HG02884 (cell line): ENCODE data around the gene PNPLA2.

Source experiments
- ATAC-seq: cut with Tn5 transposase; IDR thresholded peaks from one replicate; pipeline ENCODE4 v1.9.1; 2021; ENCODE audit warnings: mild to moderate bottlenecking, moderate library complexity; ENCODE audit not compliant: unreplicated experiment

PNPLA2 gene

DNA sequence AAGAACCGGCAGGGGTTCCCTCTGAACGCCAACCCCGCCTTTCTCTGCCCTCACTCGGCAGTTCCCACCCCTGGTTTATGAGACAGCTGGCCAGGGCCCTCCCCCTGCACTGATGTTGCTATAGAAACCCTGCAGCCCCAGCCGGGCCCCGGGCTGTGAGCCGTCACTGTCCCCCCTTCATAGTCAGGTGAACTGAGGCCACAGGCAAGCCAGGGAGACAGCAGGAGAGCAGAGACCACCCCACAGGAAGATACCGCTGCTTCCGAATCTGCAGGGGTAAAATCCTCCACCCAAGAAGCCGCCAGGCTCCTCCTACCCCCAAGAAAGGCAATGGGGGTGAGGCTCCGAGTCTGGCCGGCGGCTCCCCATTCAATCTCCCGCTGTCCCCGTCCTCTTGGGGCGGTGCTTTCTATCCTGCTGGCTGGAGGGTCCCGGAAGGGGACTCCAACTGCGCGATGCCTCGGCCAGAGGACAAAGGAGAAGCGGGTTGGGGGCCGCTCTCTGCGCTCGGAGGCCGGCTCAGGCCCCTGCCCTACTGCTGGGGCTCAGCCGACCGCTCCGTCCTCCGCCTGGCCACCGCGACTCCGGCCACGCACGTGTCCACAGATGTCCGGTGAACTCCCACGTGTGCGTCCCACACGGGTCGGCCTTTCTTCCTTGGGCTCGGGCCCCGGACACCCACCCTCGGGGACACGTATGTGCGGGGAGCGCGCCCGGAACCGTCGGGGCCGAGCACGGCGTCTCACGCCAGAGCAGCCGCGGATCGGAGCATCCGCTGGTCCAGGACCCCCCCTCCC lies 21.2 kb upstream of the PNPLA2 start:
- ATAC-seq, result peak; percentile 36

DNA sequence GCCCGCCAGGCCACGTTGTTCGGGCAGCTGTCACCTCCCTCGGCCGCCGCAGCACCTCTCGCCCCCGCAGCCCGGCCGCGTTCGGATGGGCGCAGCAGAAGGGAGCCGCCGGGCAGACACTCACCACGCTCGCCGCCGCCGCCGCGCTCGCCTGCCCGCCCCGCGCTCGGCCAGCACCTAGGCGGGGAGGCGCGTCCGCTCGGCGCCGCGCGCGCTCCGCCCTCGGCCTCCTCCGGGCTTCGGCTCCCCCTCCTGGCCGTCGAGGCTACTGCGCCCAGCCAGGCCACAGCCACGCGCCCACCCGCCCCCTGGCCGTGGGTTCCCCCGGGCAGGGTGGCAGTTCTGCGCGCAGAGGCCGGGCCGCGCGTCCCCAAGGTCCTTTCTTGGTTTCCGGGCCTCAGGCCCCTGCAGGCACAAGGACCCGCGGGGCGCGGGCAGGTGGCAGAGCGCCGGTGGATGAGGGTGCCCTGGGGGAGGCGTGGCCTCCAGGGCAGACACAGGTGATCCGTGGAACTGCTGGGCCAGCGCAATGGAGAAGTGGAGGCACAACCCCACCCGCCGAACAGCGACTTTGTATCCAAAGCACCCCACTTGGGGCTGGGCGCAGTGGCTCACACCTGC lies 20.5 kb upstream of the PNPLA2 start, which contains the start of gene SLC25A22:
Gene SLC25A22 (minus strand): TSS at position 189 of the 621 bp plus-strand sequence. CDS start 3,275 bp downstream, outside the sequence.
- ATAC-seq, result peak; percentile 59

DNA sequence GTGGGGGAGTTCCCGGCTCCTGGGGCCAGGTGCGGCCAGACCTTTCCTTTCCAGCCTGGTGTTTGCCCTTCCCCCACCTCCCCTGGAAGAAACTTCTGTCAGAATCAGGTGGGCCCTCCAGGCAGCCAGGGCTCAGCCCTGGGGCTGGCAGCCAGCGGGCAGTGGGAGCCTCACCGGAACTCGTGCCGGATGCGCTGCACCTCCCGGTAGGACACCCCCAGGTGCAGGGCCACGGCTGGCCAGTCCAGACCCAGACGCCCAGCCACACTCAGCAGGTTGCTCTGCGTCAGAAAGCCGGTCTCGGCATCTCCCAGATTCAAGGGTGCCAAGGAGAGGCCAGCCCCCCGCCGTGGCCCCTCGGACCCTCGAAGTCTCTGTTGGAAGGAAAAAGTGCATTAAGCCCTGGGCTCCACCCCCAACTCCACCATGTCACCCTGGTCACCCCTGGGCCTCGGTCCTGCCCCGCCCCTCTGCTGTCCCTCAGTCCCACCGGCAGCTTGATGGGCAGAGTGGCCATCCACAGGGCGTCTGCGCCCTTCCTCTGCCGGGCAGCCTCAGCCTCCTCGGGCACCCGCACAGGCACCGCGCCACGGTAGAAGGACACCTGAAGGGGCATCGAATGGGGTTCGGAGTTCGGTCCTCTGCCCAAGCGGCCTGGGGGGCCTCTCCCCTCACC lies 18.9 kb upstream of the PNPLA2 start:
- no peak for ATAC-seq

DNA sequence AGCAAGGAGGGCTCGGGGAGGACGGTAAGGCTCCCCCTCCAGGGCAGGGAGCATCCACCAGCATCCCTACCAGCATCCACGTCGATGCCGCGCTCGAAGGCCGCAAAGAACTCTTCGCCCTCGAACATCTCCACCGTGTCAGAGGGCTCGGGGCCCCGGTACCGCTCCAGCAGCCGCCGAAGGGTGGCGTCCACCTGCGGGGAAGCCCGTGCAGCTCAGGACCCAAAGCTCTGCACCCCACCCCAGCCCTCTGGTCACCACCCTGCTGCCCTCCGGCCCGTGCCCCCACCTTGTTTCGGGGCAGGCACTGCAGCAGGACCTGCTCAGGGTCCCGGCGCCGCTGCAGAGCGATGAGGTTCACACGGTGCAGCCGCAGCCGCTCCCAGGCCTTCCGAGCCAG lies 18.2 kb upstream of the PNPLA2 start:
- no peak for ATAC-seq

DNA sequence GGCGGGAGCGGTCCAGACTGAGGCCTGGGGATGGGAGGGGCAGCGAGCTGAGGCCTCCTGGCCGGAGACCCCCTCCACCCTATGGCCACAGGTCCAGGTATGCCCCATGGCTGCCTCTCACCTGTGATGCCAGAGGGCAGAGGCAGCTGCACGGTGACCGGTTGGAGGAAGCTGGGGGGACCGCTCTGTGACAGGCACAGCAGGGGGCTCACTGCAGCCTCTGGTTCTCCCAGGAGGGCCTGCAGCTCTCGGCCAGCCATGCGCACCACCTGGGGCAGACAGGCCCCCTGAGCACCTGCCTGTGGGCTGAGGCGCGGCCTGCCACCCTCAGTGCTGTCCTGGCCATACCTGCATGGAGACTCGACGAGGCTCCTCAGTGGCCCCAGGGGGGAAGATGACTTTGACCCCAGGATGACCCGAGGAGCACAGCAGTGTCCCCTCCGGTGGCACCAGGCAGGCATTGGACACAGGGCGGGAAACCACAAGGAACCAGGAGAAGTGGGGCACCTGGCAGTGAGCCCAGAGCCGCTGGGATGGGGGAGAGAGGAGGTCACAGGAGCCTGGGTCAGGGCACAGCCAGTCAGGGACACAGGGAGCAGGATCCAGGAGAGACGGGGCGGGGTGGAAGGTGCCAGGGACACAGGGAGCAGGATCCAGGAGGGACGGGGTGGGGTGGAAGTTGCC lies 17.5 kb upstream of the PNPLA2 start:
- ATAC-seq, result no peak

DNA sequence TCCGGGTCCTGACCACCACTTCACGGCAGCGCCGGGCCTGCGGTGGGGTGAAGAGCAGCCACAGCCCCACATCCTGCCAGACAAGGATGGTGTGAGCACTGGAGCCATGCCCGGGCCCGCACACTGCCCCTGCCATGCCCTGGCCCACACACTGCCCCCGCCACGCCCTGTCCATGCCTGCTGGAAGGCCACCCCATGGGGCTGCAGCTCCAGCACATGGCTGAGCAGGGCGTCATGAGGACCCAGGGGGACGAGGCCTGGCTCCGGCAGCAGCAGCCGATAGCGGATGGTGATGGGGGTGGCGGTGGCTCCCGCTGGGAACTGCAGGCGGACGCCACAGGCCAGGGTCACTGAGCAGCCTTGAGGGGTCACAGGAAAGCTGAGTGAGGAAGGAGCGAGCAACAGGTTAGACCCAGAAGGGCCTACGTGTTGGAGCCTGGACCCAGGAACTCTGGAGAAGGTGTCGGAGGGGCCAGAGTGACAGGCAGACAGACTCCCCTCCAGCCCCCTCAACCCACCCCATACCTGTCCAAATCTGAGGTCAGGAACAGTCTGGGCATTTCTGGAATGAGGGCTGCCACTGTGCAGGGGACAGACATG lies 16.6 kb upstream of the PNPLA2 start:
- no peak for ATAC-seq

DNA sequence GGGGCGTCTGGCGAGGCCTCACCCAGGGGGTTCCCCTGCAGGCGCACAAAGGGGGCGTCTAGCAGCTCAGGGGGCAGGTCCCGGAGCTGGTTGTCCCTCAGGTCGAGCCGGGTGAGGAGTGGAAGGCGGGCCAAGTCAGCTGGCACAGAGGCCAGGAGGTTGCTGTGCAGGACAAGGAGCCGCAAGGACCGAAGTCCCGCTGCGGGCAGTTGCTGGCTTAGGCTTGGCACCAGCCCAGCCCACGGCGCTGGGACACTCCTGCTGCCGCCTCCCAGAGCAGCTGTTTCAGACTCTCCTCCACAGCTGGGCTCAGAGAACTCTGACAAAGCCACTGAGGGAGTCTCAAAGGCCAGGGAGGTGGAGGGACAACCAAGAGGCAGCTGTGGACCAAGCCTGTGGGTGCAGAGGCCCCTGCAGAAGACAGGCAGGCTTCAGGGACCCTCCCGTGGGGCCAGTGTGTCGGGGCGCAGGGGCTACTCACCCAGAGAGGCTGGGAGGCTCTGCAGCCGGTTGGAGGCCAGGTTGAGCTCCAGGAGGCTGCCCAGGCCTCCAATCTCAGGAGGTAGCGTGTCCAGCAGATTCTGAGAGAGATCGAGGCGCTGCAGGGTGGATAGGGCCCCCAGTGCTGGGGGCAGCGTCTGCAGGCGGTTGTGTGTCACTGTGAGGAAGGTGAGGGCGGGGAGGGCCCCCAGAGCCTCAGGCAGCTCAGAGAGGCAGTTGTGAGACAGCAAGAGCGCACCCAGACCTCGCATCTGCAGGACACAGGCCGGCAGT lies 15.8 kb upstream of the PNPLA2 start:
- ATAC-seq, result no peak

DNA sequence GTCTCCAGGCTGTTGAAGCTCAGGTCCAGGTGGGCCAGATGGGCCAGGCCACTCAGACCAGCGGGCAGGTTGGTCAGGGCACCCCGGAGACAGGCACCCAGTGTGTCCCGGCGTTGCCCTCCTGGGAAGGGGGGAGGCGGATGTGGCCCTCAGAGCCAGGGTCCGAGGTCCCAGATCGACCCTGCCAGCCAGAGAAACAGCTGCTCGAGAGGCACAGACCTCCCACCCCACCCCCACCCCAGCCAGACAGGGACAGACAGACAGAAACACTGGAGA lies 15.3 kb upstream of the PNPLA2 start:
- no peak for ATAC-seq

DNA sequence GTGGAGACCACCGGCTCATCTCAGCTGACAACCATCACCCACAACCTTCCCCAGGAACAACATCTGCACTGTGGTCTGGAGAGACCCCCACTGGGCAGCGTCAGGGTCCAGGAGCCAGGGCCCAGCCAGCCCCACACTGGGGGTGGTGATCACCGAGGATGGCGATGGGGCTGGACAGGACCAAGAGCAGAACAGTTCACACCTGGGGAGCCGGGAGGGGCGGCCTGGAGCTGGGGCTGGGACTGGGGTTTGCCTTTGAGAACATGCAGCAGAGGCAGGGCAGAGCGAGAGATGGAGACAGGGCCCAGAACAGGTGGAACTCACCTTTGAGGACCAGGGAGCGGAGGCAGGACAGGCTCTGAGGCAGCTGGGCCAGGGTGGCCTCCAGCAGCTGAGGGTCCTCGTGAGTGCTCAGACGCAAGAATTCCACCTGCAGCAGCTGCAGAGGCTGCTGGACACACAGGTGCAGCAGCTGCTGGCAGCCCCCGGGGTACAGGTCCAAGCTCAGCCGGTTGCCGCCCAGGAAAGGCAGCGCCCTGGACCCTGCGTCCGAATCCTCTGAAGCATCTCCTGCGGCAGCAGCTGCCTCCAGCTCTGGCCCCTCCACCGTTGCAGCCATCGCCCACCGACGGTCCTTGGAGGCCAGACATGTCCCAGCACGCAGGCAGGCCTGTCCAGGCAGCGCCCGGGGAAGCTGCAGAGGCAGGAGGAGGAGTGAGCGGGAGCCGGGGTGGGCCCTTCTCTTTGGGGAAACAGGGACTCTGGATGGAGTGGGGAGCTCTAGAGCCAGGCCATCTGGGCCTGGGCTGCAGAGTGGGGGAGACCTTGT lies 14.7 kb upstream of the PNPLA2 start:
- ATAC-seq, result no peak

DNA sequence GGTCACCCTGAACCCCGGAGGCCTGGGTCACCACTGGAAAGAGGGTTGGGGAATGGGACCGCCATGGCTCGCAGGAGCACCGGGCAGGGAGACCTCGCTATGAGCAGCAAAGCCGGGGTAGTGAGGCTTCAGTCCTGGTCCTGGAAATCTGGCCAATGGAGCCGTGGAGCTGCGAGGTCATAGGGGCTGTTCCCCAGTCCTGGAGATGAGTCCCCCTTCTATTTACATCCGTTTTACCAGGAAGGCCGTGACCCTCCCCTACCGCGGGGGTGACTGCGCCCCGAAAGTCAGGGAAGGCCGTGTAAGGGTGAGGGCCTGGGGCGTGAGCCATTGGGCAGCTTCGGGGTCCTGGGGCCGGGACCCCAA lies 14.1 kb upstream of the PNPLA2 start:
- ATAC-seq, result no peak

DNA sequence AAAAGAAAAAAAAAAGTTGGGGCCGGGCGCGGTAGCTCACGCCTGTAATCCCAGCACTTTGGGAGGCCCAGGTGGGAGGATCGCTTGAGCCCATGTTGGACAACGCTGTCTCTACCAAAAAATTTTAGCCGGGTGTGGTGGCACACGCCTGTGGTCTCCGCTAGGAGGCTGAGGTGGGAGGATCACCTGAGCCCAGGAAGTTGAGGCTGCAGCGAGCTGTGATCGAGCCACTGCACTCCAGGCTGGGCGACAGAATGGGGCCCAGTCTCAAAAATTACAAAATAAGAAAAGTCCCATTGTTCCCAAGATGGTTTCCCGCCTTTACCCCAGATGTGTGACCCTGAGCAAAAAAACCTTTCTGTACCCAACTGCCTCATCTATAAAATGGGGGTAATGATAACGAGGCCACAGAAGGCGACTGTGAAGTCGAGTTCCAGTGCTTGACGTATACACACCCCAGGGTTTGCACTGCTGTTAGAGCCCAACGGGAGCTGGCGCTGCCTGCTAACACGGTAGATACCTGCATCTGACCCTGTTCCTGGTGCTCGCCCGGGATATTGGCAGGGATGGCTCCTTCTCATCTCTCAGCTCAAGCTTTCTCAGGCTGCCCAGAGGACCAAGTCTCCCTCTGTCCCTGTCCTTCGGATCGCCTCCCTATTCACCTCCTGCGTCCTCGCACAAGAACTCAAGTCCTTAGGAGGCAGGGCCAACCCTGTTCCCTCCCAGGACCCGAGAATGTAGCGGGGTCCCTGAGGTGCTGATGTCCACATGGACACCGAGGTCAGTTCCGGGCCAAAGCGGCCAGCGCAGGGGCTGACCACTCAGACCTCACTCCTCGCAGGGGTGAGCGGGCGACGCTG lies 10.1 kb upstream of the PNPLA2 start:
- no peak for ATAC-seq

DNA sequence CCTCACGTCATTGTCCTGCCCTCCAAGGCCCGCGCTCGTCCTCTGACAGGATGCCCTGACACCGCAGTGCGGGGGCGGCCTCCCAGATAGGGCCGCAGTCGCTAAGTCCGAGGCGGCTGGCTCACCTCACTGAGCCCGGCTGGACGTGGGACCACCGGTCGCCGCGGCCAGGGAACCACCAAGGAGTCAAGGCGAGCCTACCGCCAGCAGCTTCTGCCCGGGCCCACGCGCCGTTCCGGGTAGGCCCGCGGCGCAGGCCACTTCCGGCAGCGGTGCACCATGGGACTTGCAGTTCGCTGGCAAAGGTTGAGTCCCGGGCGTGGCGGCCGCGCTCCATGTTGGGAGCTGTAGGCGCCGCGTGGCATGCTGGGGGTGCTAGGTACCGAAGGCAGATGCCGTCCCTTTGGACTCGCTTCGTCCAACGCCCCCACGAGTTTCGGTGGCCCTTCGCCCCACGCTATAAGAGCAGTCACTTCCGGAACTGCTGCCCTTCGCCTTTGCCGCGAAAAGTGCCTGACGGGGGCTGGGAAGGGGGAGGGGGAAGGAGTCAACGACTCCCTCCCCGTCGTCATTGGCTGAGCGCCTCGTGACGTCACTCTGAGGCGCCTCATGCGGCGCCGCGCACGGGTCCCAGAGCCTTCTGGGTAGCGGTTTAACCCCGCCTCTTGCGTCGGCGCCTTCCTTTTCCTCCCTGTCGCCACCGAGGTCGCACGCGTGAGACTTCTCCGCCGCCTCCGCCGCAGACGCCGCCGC lies 9.3 kb upstream of the PNPLA2 start, which contains the start of gene RPLP2:
Gene RPLP2 (plus strand): TSS at position 681 of the 753 bp plus-strand sequence. CDS start 268 bp downstream, outside the sequence.
- peak; percentile 59 for ATAC-seq

DNA sequence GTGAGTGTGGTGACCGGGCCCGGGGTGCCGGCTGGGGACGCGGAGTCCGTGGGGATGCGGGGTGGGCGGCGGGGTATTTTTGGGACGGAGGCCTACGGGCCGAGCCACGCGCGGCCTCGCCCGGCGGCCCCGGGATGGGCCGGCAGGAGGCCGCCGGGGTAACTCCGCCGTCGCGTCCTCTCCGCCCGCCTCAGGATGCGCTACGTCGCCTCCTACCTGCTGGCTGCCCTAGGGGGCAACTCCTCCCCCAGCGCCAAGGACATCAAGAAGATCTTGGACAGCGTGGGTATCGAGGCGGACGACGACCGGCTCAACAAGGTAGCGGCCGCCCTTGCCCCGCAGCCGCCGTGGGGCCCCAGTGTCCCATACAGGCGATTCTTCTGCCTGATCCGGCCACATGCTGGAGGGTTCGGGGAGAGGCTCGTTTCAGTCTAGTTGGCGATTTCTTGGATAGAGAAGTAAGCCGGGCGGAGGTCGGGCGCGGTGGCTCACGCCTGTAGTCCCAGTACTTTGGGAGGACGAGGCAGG lies 8.6 kb upstream of the PNPLA2 start:
- peak; percentile 8 for ATAC-seq

DNA sequence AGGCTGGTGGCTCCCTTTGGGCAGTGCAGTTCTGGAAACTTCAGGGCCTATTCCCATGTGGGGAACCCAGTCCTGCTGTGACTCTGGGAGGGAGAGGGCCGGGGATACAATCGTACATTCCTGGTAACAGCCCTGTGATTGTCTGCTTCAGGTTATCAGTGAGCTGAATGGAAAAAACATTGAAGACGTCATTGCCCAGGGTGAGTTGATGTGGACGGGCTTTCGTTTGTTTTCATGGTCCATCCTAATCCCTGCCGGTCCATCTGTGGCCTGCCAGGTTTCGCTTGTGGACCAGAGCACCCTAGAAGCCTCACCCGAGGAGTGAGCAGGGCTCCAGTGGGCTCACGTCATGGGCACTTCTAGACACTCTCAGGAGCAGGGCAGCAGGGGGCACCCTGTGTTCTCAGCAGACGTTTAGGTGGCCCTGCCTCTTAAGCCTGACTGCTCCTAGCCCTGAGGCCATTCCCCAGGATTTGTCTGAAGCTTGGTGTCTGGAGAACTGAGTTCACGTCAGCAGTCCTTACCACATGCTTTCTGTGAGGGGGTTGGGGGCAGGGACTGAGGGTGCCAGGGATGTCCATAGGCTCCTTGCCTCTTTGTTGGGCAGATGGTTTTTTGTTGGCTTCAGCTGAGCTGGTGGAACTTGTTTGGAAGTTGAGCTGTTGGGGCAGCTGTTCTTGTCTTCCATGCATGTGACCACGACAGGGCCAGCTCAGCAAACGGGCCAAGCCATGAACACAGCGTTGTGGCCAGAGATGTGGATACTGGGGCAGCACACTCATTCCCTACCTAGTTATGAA lies 7.1 kb upstream of the PNPLA2 start:
- no peak for ATAC-seq

DNA sequence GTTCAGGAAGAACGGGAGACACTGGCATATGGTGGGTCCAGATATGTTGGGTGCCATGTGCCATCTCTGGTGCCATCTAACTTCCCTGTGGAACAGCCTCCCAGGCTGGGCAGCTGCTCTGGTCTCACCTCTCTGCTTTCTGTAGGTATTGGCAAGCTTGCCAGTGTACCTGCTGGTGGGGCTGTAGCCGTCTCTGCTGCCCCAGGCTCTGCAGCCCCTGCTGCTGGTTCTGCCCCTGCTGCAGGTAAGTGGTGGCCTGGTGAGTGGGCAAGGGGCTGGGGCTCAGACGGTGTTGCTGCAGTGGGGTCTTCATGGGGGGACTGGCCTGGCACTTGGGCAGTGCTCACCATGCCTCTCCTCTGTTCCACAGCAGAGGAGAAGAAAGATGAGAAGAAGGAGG lies 6.3 kb upstream of the PNPLA2 start:
- no peak for ATAC-seq

DNA sequence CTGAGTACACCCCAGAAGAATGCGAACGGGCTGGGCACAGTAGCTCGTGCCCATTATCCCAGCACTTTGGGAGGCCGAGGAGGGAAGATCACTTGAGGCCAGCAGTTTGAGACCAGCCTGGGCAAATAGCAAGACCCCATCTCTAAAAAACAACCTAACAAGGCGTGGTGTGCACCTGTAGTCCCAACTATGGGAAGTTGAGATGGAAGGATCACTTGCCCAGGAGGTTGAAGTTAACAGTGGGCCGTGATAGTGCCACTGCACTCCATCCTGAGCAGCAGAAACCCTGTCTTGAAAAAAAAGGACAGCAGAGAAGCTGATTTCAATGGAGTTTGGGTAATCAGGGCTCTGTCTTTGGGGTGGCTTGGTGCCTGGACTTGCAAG lies 5.7 kb upstream of the PNPLA2 start:
- no peak for ATAC-seq
